GM18951 (cell line): ENCODE results near the gene BIRC5.
"Not testable (repeated sequence)": the region's sequence is repeated elsewhere in the genome, so short reads cannot be mapped to it uniquely, and the experiment has no call there.

Experiments used
- POLR2A ChIP-seq: IDR thresholded peaks from 4 replicates; pipeline ENCODE4 v1.6.1; 2011; ENCODE audit warnings: mild to moderate bottlenecking; ENCODE audit not compliant: insufficient read length, insufficient read depth; ENCODE audit errors: extremely low read depth
- in situ Hi-C: fragments of 300-500 bp; cut with MboI; formaldehyde crosslinking; loops from one replicate; pipeline ENCODE4 v1.12.0; 2022; ENCODE audit warnings: low sequenced_read_pairs, mixed read lengths, inconsistent platforms; ENCODE audit not compliant: unreplicated experiment

Gene BIRC5

GRCh38 chr17:78214016-78214705 lies at the start of gene BIRC5:
TSS of gene BIRC5 (plus strand) at chr17:78214253. CDS start at chr17:78214317, 64 bp downstream.
- TF ChIP-seq POLR2A = peak; percentile 75
- in situ Hi-C loops = no loop called here

GRCh38 chr17:78164748-78165607 lies 49.1 kb upstream of the BIRC5 start:
- in situ Hi-C loops = no loop called here
- no peak for TF ChIP-seq POLR2A

- no peak for TF ChIP-seq POLR2A
Measured at GRCh38 chr17:78166416-78166815, 47.6 kb upstream of the BIRC5 start.

GRCh38 chr17:78168242-78168902 lies 45.7 kb upstream of the BIRC5 start, which contains the start of gene SYNGR2:
TSS of gene SYNGR2 (plus strand) at chr17:78168581. CDS start at chr17:78168617, 36 bp downstream.
- in situ Hi-C loops = no loop called here

More at GRCh38 chr17:78166416-78166815, 47.6 kb upstream of the BIRC5 start:
- in situ Hi-C loops = no loop called here

DNA sequence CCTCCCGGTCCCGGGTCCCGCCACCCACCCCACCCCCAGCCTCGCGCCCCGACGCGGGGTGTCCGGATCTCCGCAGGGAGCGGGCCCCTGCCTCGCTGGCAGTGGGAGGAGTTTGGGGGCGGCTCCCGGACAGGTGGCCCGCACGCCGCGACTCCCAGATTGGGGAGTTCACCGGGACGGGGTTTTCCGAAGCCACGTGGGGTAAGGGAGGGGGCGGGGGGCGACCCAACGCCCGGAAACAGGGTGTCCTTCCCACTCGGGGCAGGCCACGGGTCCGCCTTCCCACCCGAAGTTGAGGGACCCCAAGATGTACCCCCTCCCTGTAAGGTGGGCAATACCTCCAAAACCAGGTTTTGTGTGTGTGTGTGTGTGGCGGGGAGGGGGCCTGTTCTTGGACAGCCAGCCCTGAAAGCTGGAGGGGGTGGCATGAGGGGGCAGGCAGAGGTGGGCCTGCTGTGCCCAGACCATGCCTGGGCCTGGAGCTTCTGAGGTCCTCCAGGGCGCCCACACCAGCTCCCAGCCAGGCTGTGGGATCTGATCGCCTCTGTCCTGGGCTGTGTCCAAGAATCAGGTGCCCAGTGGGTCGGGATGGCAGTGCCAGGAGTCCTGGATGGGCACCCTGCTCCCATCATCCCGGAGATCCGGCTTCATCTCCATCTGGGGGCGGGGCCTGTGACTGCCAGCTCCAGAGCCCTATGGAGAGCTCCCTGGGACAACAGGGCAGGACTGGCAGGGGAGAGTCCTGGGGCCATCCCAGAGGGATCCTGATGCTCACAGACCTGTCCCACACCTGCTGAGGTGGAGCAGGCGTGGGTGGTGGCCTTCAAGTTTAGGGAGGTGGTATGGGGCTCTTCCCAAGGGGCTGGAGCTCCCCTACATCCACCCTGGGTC lies 44.9 kb upstream of the BIRC5 start:
- TF ChIP-seq POLR2A = no peak
- in situ Hi-C loops = no loop called here

More at GRCh38 chr17:78168242-78168902, 45.7 kb upstream of the BIRC5 start, which contains the start of gene SYNGR2:
- TF ChIP-seq POLR2A = peak; percentile 87

GRCh38 chr17:78170692-78171590 lies 43.1 kb upstream of the BIRC5 start:
- TF ChIP-seq POLR2A = no peak
- in situ Hi-C loops = no loop called here

- in situ Hi-C loops = not testable (repeated sequence)
Measured at GRCh38 chr17:78171591-78172248, 42.3 kb upstream of the BIRC5 start.

GRCh38 chr17:78172249-78173051 lies 41.6 kb upstream of the BIRC5 start:
- peak; percentile 47 for TF ChIP-seq POLR2A
- in situ Hi-C loops = no loop called here

DNA sequence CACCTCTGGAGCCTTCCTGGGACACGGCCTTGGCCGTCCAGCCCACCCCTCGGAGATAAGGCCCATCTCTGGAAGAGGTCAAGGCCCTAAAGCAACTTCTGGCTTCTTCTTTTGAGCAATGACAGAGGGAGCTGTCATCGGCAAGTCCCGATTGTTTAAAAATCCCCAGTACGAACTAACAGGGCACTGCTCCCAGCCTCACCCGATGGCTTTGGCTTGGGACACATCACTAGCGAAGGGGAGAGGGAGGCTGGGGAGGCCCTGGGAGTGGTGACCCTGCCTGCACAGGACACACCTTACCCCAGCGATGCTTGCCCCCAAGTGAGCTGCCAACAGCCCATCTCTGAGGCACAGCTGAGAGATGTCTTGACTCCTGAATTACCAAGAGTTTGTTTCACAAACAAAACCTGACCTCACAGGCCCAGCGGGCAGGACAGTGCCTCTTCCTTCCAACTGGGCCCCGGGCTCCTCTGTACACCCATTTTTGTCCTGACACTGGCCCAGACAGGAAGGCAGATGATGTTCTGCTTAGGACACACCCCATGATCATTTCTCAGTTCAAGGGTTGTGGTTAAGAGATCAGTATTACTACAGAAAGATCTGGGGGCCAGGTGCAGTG lies 40.8 kb upstream of the BIRC5 start:
- no peak for TF ChIP-seq POLR2A
- in situ Hi-C loops = no loop called here

DNA sequence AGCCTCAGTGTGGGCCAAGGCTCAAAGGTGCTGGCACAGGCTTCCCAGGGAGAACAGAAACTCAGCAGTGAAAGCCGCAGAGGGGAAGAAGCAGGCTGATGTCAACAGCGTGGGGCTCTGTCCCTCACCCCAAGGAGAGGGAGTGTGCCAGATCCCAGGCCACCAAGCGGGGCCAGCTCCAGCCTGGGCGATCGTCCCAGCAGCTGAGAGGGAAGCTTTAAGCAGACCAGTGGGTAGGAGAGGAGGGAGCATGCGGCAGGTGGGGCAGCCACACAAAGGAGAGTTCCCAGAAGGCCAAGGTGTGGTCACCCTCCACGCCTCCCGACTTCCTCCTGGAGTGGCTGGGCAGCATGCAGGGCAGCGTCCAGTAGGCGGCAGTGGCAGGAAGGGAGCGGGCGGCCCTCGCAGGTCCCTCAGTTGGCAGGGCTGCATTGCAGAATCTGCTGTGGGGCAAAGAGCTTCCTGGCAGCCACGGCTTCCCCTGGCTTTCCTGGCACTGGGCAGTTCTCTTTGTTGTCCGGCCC lies 39.6 kb upstream of the BIRC5 start:
- in situ Hi-C loops = no loop called here
- TF ChIP-seq POLR2A = peak; percentile 43
